ENCODE results near the gene YBEY.

GRCh38 chr21:46284077-46284644 lies 2.0 kb upstream of the YBEY start:
- TF ChIP-seq CTCF (IDR thresholded peaks at IDR 0.05) = no peak
- TF ChIP-seq POLR2A (IDR thresholded peaks at IDR 0.05) = no peak

Data from thyroid gland (tissue), 4 donors.